ELF-1 (cell line): Measurements from ENCODE around the gene SMAD6.
"Not testable (repeated sequence)": the region's sequence is repeated elsewhere in the genome, so short reads cannot be mapped to it uniquely, and the experiment has no call there.

Experiments
- DNase-seq: peaks from one replicate; pipeline ENCODE4 v3.0.0-alpha.2; 2016; ENCODE audit warnings: low read depth, low spot score

SMAD6 gene

GRCh38 chr15:66822114-66822513 is 120.1 kb downstream of the SMAD6 start:
- DNase-seq, result no peak

GRCh38 chr15:66822576-66822975 is 120.5 kb downstream of the SMAD6 start:
- no peak for DNase-seq

DNA sequence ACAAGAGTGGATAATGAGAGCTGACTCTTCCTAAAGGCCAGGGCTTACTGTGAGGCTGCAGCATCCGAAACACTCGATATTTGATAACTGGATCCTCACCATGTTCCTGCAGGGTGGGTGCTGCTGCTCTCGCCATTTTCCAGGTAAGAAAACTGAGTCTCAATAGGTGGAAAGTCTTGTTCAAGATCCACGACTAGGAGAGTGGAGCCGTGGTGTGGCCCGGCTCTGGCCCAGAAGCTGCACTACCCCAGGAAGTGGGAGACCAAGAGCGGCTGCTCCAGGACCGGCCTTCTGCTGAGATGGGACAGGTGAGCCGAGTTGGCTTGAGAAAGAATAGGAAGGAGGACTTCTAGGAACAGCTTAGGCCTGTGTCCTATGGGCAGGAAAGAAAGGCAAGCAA is 121.6 kb downstream of the SMAD6 start:
- DNase-seq, result no peak

DNA sequence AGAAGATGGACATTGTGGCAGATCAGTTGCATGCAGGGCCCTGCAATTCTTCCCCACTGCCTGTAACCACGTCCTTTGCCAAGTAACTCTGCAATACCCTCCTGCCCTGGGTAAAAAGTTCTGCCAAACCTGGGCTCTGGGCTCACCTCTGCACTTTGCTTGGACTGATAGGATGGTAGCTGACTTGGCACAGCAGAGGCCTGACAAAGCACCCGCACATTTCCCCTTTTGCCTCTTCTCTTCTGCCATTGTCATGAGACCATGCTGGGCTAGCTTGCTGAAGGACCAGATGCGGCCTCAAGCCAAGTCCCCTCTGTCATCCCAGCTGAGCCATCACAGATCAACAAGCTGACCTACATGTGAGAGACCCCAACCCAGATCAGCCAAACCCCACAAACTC is 122.4 kb downstream of the SMAD6 start:
- DNase-seq, result no peak

DNA sequence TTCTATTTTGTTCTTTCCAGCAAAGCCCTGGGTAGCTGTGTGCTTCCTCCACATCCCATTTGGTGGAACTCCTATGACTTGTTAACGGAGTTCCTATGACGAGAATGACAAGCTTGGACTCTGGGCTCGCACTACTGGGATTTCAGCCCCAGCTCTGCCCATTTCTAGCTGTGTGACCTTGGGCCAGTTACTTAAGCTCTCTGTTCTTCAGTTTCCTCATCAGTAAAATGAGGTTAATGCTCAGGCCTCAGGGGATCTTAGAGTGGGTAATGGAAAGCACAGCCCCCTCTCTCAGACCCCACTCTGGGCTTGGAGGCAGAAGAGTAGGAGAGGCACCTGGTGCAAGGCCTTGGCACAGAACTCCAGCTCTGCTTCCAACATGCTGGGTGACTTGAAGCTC is 123.1 kb downstream of the SMAD6 start:
- DNase-seq, result no peak

DNA sequence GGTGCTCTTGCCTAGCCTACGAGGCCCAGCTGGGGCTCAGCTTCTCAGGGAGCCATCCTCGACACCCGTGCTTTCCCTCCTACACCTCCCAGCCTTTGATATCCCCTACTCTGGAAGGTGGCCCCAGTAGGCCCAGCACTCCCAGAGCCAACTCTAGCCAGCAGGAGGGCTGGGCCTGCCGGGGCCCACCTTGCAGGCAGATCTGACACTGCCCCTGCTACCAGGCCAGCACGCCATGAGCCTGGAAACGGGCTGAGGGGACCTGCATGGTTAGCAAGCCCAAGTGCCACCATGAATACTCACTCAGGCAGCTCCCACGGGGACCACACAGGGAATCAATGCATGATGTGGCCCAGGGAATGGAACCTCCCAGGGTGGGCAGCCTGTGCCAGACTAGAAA is 123.7 kb downstream of the SMAD6 start:
- DNase-seq, result no peak

GRCh38 chr15:66826507-66826906 is 124.5 kb downstream of the SMAD6 start:
- DNase-seq, result no peak

- peak; percentile 64 for DNase-seq
Observed at GRCh38 chr15:66827039-66827697, 125.1 kb downstream of the SMAD6 start.

DNA sequence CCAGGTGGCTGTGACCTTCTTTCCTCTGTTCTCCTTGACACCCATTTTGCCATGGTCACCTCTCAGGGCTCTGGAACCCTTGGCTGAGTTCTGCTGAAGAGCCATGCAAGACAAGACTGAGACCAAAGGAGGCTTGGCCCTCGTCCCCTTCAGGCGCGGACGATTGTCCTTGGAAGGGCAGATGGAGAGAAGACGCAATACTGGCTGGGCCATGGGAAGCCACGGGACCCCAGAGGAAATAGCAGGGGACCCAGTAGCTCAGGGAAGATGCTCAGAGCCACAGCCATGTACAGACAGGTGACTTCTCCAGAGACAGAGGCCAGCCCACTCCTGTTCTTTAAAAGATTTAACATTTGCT is 125.6 kb downstream of the SMAD6 start:
- DNase-seq, result no peak

DNA sequence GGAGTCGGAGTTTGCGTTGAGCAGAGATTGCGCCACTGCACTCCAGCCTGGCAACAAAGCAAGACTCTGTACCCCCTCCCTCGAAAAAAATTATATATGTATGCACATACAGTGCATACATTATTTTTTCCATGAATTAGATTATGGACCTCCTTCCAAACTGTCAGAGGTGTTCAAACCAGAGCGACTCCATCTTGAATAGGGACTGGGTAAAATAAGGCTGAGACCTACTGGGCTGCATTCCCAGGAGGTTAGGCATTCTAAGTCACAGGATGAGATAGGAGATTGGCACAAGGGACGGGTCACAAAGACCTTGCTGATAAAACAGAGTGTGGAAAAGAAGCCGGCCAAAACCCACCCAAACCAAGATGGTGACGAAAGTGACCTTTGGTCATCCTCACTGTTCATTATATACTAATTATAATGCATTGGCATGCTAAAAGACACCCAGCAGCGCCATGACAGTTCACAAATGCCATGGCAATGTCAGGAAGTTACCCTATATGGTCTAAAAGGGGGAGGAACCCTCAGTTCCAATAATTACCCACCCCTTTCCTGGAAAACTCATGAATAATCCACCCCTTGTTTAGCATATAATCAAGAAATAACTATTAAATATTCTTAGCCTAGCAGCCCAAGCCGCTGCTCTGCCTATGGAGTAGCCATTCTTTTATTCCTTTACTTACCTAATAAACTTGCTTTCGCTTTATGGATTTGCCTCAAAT is 126.9 kb downstream of the SMAD6 start:
- not testable (repeated sequence) for DNase-seq

GRCh38 chr15:66829551-66830121 is 127.6 kb downstream of the SMAD6 start:
- DNase-seq, result no peak

DNA sequence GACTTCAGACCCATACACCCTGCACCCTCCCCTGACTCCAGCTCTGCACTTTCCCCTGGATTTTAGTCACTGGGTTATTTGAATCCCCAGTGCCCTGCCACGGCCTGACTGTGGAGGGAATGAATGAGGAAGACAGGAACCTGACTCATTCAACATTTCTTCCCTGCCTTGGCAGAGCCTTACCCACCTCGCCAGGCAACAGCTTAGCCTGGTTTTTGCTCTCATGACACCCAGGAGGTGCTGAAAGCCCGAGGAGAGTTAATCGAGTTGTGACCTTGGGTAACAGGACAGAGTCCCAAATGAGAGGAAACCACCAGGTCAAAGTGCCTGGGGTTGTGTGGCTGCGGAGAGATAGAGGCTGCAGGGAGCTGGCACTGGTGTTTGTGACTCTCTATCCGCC is 128.3 kb downstream of the SMAD6 start:
- no peak for DNase-seq

GRCh38 chr15:66830823-66831222 is 128.8 kb downstream of the SMAD6 start:
- no peak for DNase-seq

GRCh38 chr15:66831289-66831688 is 129.3 kb downstream of the SMAD6 start:
- no peak for DNase-seq

DNA sequence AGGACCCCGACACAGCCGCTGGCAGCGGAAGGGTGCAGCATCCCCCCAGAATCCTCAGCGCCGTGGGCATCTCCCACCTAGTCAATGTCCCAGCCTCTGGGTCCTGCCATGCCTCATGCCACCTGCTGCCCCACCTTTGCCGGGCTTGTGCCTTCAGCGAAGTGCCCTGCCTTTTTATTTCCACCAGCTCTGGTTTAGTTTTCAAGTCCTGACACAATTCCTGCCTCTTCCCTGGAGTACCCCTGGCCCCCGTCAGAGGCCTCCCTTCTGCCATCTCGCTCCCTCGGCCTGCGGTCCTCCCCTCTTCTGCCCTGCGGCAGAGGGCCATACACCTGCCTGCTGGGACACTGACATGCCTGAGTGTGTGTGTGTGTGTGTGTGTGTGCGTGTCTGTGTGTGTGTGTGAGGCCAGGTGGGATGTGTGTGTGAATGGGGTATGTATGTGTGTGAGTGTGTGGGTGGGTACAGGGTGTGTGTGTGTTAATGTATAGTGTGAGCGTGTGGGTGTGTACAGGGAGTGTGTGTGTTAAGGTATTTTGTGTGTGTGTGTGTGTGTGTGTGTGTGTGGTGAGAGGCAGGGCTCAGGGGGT is 129.9 kb downstream of the SMAD6 start:
- no peak for DNase-seq
